Measurements from ENCODE around the gene PCIF1. TPM values are rescaled to one million over a fixed set of nuclear protein-coding genes. Genes with fewer than 3 reads are reported as not detected.

PCIF1 gene
- polyA plus RNA-seq, 2 of the 4 experiments (the other 2 are of a cell fraction), result 19.7 to 21.6 TPM

DNA sequence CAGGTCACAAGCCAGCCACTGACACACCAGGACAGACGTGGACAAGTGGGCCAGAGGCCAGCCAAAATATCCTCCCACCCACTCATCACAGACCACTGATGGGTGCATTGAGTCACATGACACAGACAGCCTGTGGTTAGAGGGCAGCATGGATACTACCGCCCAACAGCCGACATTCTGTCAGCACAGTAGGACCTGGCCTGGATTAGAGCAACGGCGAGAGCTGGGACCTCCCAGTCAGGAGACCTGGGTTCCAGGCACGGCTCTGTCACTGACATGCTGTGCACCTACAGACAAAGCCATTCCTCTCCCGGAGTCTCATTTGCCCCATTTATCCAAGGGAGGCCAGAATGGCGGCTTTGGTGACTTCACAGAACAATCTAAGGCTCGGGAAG, 29.5 kb downstream of the PCIF1 start:
- POLR2A ChIA-PET, result no interaction called here
- H3K4me1 ChIP-seq, result no peaks in the 10 kb centered on the region

GRCh38 chr20:45965169-45966002, 30.9 kb downstream of the PCIF1 start:
- Histone ChIP-seq H3K4me1 (peaks cover 7% of the 10 kb centered on the region; the same call in 2 of the 3 replicates), H3K4me2 (no peak overlapping the region), H3K4me3 (no peak overlapping the region), H3K27ac (no peak overlapping the region), H3K9me3 (no peaks in the 10 kb centered on the region)
- FAIRE-seq (no peak), DNase-seq (ENCODE audit: low read depth in 1 of 2, low spot score in 1 of 2) (no peak), ATAC-seq (no peak)
- CTCF ChIA-PET, result interaction anchor here (0.6 to 16.6 kb wide), 11 partner anchors 13 to 238 kb away, joined by 3 to 358 read pairs (median 4); partner anchors contain the start of genes SNX21 and UBE2C
- POLR2A ChIA-PET, result interaction anchor here (1.3 kb wide), 1 partner anchor 30 kb away, joined by 6 read pairs; no protein-coding TSS in a partner anchor
- WGBS (ENCODE audit: missing lambda C conversion rate), result 84% methylated on average over 18 of the region's 18 CpGs
- TF ChIP-seq ZFP36 (IDR thresholded peaks at IDR 0.05; ENCODE audit: borderline replicate concordance, partially characterized antibody) (peak; percentile 26), KDM5A (IDR thresholded peaks at IDR 0.05) (no peak)

More for the DNA sequence above, 29.5 kb downstream of the PCIF1 start:
- CTCF ChIA-PET, result interaction anchor here (1.0 to 16.6 kb wide), 7 partner anchors 12 to 164 kb away, joined by 3 to 358 read pairs (median 9); partner anchors contain the start of genes CTSA, NEURL2 and PCIF1
- FAIRE-seq (no peak), ATAC-seq (peak in 1 of 2 experiments; percentile 6; a peak in 1 of 6 replicates), DNase-seq (ENCODE audit: low read depth in 1 of 2, low spot score in 1 of 2) (no peak)
- WGBS (ENCODE audit: missing lambda C conversion rate), result 89% methylated on average over 3 of the region's 9 CpGs
- Histone ChIP-seq H3K9me3 (no peaks in the 10 kb centered on the region), H3K4me3 (no peak overlapping the region), H3K27ac (no peak overlapping the region), H3K4me2 (no peak overlapping the region)
- TF ChIP-seq SMC3 (IDR thresholded peaks at IDR 0.05) (no peak), RNF2 (IDR thresholded peaks at IDR 0.05; ENCODE audit: borderline replicate concordance, low read depth) (no peak)

DNA sequence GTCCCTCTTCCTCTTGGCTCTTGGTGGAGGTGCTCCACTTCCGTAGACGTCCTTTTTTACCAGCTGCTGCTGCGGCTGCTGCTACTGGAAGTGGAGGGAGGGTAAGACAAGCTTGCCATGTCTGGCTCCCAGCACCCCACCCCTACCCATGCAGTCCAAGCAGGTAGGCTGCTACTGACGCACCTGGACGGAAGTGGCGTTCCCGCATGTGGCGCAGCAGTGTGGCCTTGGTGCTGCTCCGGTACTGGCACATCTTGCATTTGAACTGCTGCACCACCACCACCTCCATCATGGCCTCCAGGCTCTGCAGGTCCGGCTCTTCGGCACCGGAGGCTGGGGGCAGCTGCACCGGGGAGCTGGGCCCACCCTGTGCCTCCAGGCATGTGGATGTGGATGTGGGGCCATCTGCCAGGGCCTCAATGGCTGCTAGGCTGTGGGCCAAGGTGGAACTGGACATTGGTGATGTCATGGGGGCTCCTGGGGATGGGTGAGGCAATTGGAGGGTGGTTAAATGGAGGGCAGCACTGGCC, 33.1 kb downstream of the PCIF1 start:
- ATAC-seq (no peak), DNase-seq (ENCODE audit: low read depth in 1 of 2, low spot score in 1 of 2) (no peak), FAIRE-seq (no peak)
- Histone ChIP-seq H3K4me2 (no peak overlapping the region), H3K4me1 (peaks cover 11% of the 10 kb centered on the region; the same call in 2 of the 3 replicates), H3K27ac (no peak overlapping the region), H3K4me3 (no peak overlapping the region), H3K9me3 (no peaks in the 10 kb centered on the region)
- WGBS (ENCODE audit: missing lambda C conversion rate), result 90% methylated on average over 9 of the region's 13 CpGs
- TF ChIP-seq ATOH8 (CRISPR knock-in tag; IDR thresholded peaks at IDR 0.05; ENCODE audit: low read depth), result no peak
- no peak for TF ChIP-seq CBX2 (IDR thresholded peaks at IDR 0.05; ENCODE audit: borderline replicate concordance, low read depth)
- TF ChIP-seq RNF2 (IDR thresholded peaks at IDR 0.05; ENCODE audit: borderline replicate concordance, low read depth), result no peak
- TF ChIP-seq CEBPB (IDR thresholded peaks at IDR 0.05), result no peak
- TF ChIP-seq HDAC2 (IDR thresholded peaks at IDR 0.05), result no peak
- no peak for TF ChIP-seq FOXS1 (CRISPR knock-in tag; IDR thresholded peaks at IDR 0.05)
- no peak for TF ChIP-seq POLR2AphosphoS2 (conservative IDR thresholded peaks at IDR 0.05; ENCODE audit: low read length)
- TF ChIP-seq CHD2 (IDR thresholded peaks at IDR 0.05; ENCODE audit: low read length, partially characterized antibody), result no peak
- ChIA-PET POLR2A (no interaction called here), CTCF (interaction anchor here (0.6 to 16.6 kb wide), 6 partner anchors 15 to 169 kb away, joined by 3 to 358 read pairs (median 46); partner anchors contain the start of gene PCIF1)

GRCh38 chr20:45968081-45968671, 33.7 kb downstream of the PCIF1 start:
- DNase-seq (ENCODE audit: low read depth in 1 of 2, low spot score in 1 of 2), result no peak
- H3K9me3 ChIP-seq, result no peaks in the 10 kb centered on the region
- FAIRE-seq, result no peak

More at GRCh38 chr20:45968081-45968671, 33.7 kb downstream of the PCIF1 start:
- Histone ChIP-seq H3K4me3 (no peak overlapping the region), H3K4me1 (peaks cover 17% of the 10 kb centered on the region), H3K4me2 (no peak overlapping the region), H3K27ac (no peak overlapping the region)
- ATAC-seq, result no peak
- TF ChIP-seq CEBPB (IDR thresholded peaks at IDR 0.05), result no peak
- TF ChIP-seq MAFK (IDR thresholded peaks at IDR 0.05; ENCODE audit: partially characterized antibody), result peak; percentile 93
- no peak for TF ChIP-seq KDM1A (IDR thresholded peaks at IDR 0.05; ENCODE audit: low read depth)
- no peak for TF ChIP-seq HEYL (CRISPR knock-in tag; IDR thresholded peaks at IDR 0.05)
- ChIA-PET POLR2A (interaction anchor here (1.0 to 4.8 kb wide), 2 partner anchors 34 to 120 kb away, joined by 3 to 29 read pairs; partner anchors contain the start of gene PCIF1), CTCF (interaction anchor here (0.9 to 16.6 kb wide), 13 partner anchors 9 to 381 kb away, joined by 3 to 358 read pairs (median 6); partner anchors contain the start of gene PCIF1)
- WGBS (ENCODE audit: missing lambda C conversion rate), result 86% methylated on average over 9 of the region's 10 CpGs

Data from A549 (cell line).